ENCODE data around the gene COL21A1.

Gene COL21A1

GRCh38 chr6:56172144-56172543 lies 75.2 kb downstream of the COL21A1 start:
- Histone ChIP-seq H3K9me3 (ENCODE audit: control insufficient read depth, insufficient read depth, low read length) (no peaks in the 10 kb centered on the region), H3K4me3 (ENCODE audit: low read length) (no peak overlapping the region), H3K79me2 (ENCODE audit: control insufficient read depth, low read length) (no peaks in the 10 kb centered on the region), H3K4me2 (ENCODE audit: low read length) (no peak overlapping the region), H3K4me1 (ENCODE audit: control insufficient read depth, low read length) (no peaks in the 10 kb centered on the region), H3K9me2 (replicated peaks; ENCODE audit: control insufficient read depth, low read length) (no peaks in the 10 kb centered on the region), H3K36me3 (ENCODE audit: control insufficient read depth, low read length) (no peaks in the 10 kb centered on the region), H3F3A (ENCODE audit: control insufficient read depth, insufficient read depth) (no peaks in the 10 kb centered on the region), H3K27ac (ENCODE audit: low read depth, low read length) (no peak overlapping the region), H4K20me1 (ENCODE audit: control insufficient read depth, insufficient read depth, low read depth, low read length) (no peaks in the 10 kb centered on the region), H3K27me3 (ENCODE audit: control insufficient read depth, low read length) (no peaks in the 10 kb centered on the region)
- TF ChIP-seq EZH2phosphoT487 (IDR thresholded peaks at IDR 0.05; ENCODE audit: borderline replicate concordance, low read length) = no peak
- TF ChIP-seq CTCF (IDR thresholded peaks at IDR 0.05; ENCODE audit: low read depth, low read length, poor library complexity, severe bottlenecking) = no peak

- Histone ChIP-seq H4K20me1 (ENCODE audit: control insufficient read depth, insufficient read depth, low read depth, low read length) (no peaks in the 10 kb centered on the region), H3K36me3 (ENCODE audit: control insufficient read depth, low read length) (no peaks in the 10 kb centered on the region), H3K79me2 (ENCODE audit: control insufficient read depth, low read length) (no peaks in the 10 kb centered on the region), H3K4me3 (ENCODE audit: low read length) (no peak overlapping the region), H3K4me1 (ENCODE audit: control insufficient read depth, low read length) (no peaks in the 10 kb centered on the region), H3K4me2 (ENCODE audit: low read length) (no peak overlapping the region), H3K27me3 (ENCODE audit: control insufficient read depth, low read length) (no peaks in the 10 kb centered on the region), H3K9me3 (ENCODE audit: control insufficient read depth, insufficient read depth, low read length) (no peaks in the 10 kb centered on the region), H3K27ac (ENCODE audit: low read depth, low read length) (no peak overlapping the region), H3F3A (ENCODE audit: control insufficient read depth, insufficient read depth) (no peaks in the 10 kb centered on the region), H3K9me2 (replicated peaks; ENCODE audit: control insufficient read depth, low read length) (no peaks in the 10 kb centered on the region)
- TF ChIP-seq CTCF (IDR thresholded peaks at IDR 0.05; ENCODE audit: low read depth, low read length, poor library complexity, severe bottlenecking) (no peak), EZH2phosphoT487 (IDR thresholded peaks at IDR 0.05; ENCODE audit: borderline replicate concordance, low read length) (no peak)
These were observed 78.0 kb downstream of the COL21A1 start for GRCh38 chr6:56169366-56169765.

- TF ChIP-seq CTCF (IDR thresholded peaks at IDR 0.05; ENCODE audit: low read depth, low read length, poor library complexity, severe bottlenecking) (no peak), EZH2phosphoT487 (IDR thresholded peaks at IDR 0.05; ENCODE audit: borderline replicate concordance, low read length) (no peak)
- Histone ChIP-seq H3K4me3 (ENCODE audit: low read length) (no peak overlapping the region), H4K20me1 (ENCODE audit: control insufficient read depth, insufficient read depth, low read depth, low read length) (no peaks in the 10 kb centered on the region)
These were observed 78.8 kb downstream of the COL21A1 start for GRCh38 chr6:56168596-56168995.

GRCh38 chr6:56162081-56162480 lies 85.3 kb downstream of the COL21A1 start:
- H3K9me3 ChIP-seq (ENCODE audit: control insufficient read depth, insufficient read depth, low read length) = no peaks in the 10 kb centered on the region
- H3K79me2 ChIP-seq (ENCODE audit: control insufficient read depth, low read length) = no peaks in the 10 kb centered on the region
- H3K4me1 ChIP-seq (ENCODE audit: control insufficient read depth, low read length) = no peaks in the 10 kb centered on the region
- H3K27ac ChIP-seq (ENCODE audit: low read depth, low read length) = no peak overlapping the region
- H3F3A ChIP-seq (ENCODE audit: control insufficient read depth, insufficient read depth) = no peaks in the 10 kb centered on the region
- no peaks in the 10 kb centered on the region for H3K27me3 ChIP-seq (ENCODE audit: control insufficient read depth, low read length)
- no peaks in the 10 kb centered on the region for H4K20me1 ChIP-seq (ENCODE audit: control insufficient read depth, insufficient read depth, low read depth, low read length)
- no peaks in the 10 kb centered on the region for H3K36me3 ChIP-seq (ENCODE audit: control insufficient read depth, low read length)
- no peak overlapping the region for H3K4me3 ChIP-seq (ENCODE audit: low read length)
- no peak overlapping the region for H3K4me2 ChIP-seq (ENCODE audit: low read length)
- TF ChIP-seq CTCF (IDR thresholded peaks at IDR 0.05; ENCODE audit: low read depth, low read length, poor library complexity, severe bottlenecking) (no peak), EZH2phosphoT487 (IDR thresholded peaks at IDR 0.05; ENCODE audit: borderline replicate concordance, low read length) (no peak)
- H3K9me2 ChIP-seq (replicated peaks; ENCODE audit: control insufficient read depth, low read length) = no peaks in the 10 kb centered on the region

More at GRCh38 chr6:56168596-56168995, 78.8 kb downstream of the COL21A1 start:
- no peak overlapping the region for H3K27ac ChIP-seq (ENCODE audit: low read depth, low read length)
- H3F3A ChIP-seq (ENCODE audit: control insufficient read depth, insufficient read depth) = no peaks in the 10 kb centered on the region
- H3K27me3 ChIP-seq (ENCODE audit: control insufficient read depth, low read length) = no peaks in the 10 kb centered on the region
- H3K36me3 ChIP-seq (ENCODE audit: control insufficient read depth, low read length) = no peaks in the 10 kb centered on the region
- no peaks in the 10 kb centered on the region for H3K9me3 ChIP-seq (ENCODE audit: control insufficient read depth, insufficient read depth, low read length)
- no peak overlapping the region for H3K4me2 ChIP-seq (ENCODE audit: low read length)
- H3K9me2 ChIP-seq (replicated peaks; ENCODE audit: control insufficient read depth, low read length) = no peaks in the 10 kb centered on the region
- no peaks in the 10 kb centered on the region for H3K79me2 ChIP-seq (ENCODE audit: control insufficient read depth, low read length)
- no peaks in the 10 kb centered on the region for H3K4me1 ChIP-seq (ENCODE audit: control insufficient read depth, low read length)
